ENCODE data around the gene CEP57.

- TF ChIP-seq CTCF (IDR thresholded peaks at IDR 0.05) (no peak), POLR2A (IDR thresholded peaks at IDR 0.05) (no peak)
These were observed 5.5 kb downstream of the CEP57 start for GRCh38 chr11:95795627-95796295.
